Tibial artery (tissue), 4 donors: ENCODE measurements around the gene SLC38A10.
A peak's percentile ranks its signal among the peaks of the same experiment; 100 is the strongest.

Source experiments
- DNase-seq, 2 donors: peaks; one replicate each; pipeline ENCODE4 v3.0.0-alpha.2; 2019
- H3K27ac ChIP-seq, 2 donors: fragments of 200-600 bp; sonication (generic) in 1 of 2; 1 replicate in 1 of 2; 2 replicates in 1 of 2; pipeline ENCODE4 v1.5.1; 2018 to 2019; ENCODE audit warnings: mild to moderate bottlenecking in 1 of 2
- H3K27me3 ChIP-seq, 2 donors: fragments of 200-600 bp; sonication (generic) in 1 of 2; one replicate each; pipeline versions ENCODE4 v1.5.1 to v1.6.0; 2016 to 2019
- H3K36me3 ChIP-seq, 3 donors: fragments of 200-600 bp; sonication (generic) in 2 of 3; one replicate each; pipeline ENCODE4 v1.5.1; 2016 to 2019; ENCODE audit warnings: mild to moderate bottlenecking in 2 of 3
- H3K4me1 ChIP-seq, 4 donors: fragments of 200-600 bp; sonication (generic) in 2 of 4; 1 replicate in 3 of 4; 2 replicates in 1 of 4; pipeline ENCODE4 v1.5.1; 2016 to 2019
- H3K4me3 ChIP-seq, 2 donors: fragments of 200-600 bp; sonication (generic) in 1 of 2; 1 replicate in 1 of 2; 2 replicates in 1 of 2; pipeline ENCODE4 v1.5.1; 2018 to 2019; ENCODE audit warnings: mild to moderate bottlenecking in 2 of 2
- H3K9me3 ChIP-seq, 3 donors: fragments of 200-600 bp; sonication (generic) in 1 of 3; one replicate each; pipeline ENCODE4 v1.5.1; 2016 to 2019
- CTCF ChIP-seq, 2 experiments: fragments of 200-600 bp in 1 of 2; fragments of 450-650 bp in 1 of 2; IDR thresholded peaks; one replicate each; pipeline ENCODE4 v1.5.1; 2017 to 2019; ENCODE audit warnings: antibody characterized with exemption in 2 of 2, mild to moderate bottlenecking in 1 of 2, moderate library complexity in 1 of 2
- intact Hi-C: fragments of 100-400 bp; cut with DNase I; formaldehyde crosslinking; loops from one replicate; pipeline ENCODE4 v1.15.0; 2023; ENCODE audit warnings: low total_unique reads

The SLC38A10 gene

GRCh38 chr17:81222906-81223761 is 72.0 kb downstream of the SLC38A10 start, which contains the start of gene CEP131:
Gene CEP131, minus strand, starts transcription at chr17:81222965. Its CDS starts 2,909 bp downstream, at chr17:81220056.
- Histone ChIP-seq H3K27ac (peak within 1 kb of the TSS; percentile 55 to 65), H3K9me3 (no peaks in the 10 kb centered on the region), H3K36me3 (peaks cover 0 to 17% (median 0%) of the 10 kb centered on the region in 3 donors), H3K4me1 (peaks cover 6 to 21% (median 21%) of the 10 kb centered on the region in 4 donors), H3K27me3 (no peaks in the 10 kb centered on the region), H3K4me3 (peak within 1 kb of the TSS; percentile 64 to 86)
- TF ChIP-seq CTCF (IDR thresholded peaks at IDR 0.05): no peak
- peak; percentile 98 to 99 for DNase-seq
- intact Hi-C loops: loop anchor here (2.0 kb wide), 1 partner anchor 16 kb away; the partner anchor contains the start of genes NDUFAF8 and TEPSIN

- H3K9me3 ChIP-seq: no peaks in the 10 kb centered on the region
- peak overlapping the region; percentile 64 to 86 for H3K4me3 ChIP-seq
- H3K36me3 ChIP-seq: peaks cover 0 to 22% (median 0%) of the 10 kb centered on the region in 3 donors
- no peaks in the 10 kb centered on the region for H3K27me3 ChIP-seq
- TF ChIP-seq CTCF (IDR thresholded peaks at IDR 0.05): no peak
- no peak for DNase-seq
- H3K27ac ChIP-seq: peak overlapping the region; percentile 40 to 56
- intact Hi-C loops: loop anchor here (2.0 kb wide), 1 partner anchor 16 kb away; the partner anchor contains the start of genes NDUFAF8 and TEPSIN
- peaks cover 6 to 21% (median 21%) of the 10 kb centered on the region in 4 donors for H3K4me1 ChIP-seq
These were observed 72.5 kb downstream of the SLC38A10 start for GRCh38 chr17:81222620-81222905.

GRCh38 chr17:81221842-81222619 is 73.1 kb downstream of the SLC38A10 start:
- Histone ChIP-seq H3K27ac (peak overlapping the region; percentile 40 to 56), H3K27me3 (no peaks in the 10 kb centered on the region), H3K9me3 (no peaks in the 10 kb centered on the region), H3K36me3 (peaks cover 0 to 27% (median 0%) of the 10 kb centered on the region in 3 donors), H3K4me1 (peaks cover 6 to 21% (median 21%) of the 10 kb centered on the region in 4 donors), H3K4me3 (peak overlapping the region; percentile 64 to 86)
- intact Hi-C loops: loop anchor here (2.0 kb wide), 1 partner anchor 17 kb away; the partner anchor contains the start of genes NDUFAF8 and TEPSIN
- DNase-seq: no peak
- no peak for TF ChIP-seq CTCF (IDR thresholded peaks at IDR 0.05)

GRCh38 chr17:81221371-81221841 is 73.7 kb downstream of the SLC38A10 start:
- Histone ChIP-seq H3K4me3 (no peak overlapping the region), H3K4me1 (peaks cover 6 to 21% (median 21%) of the 10 kb centered on the region in 4 donors), H3K27me3 (no peaks in the 10 kb centered on the region), H3K9me3 (no peaks in the 10 kb centered on the region), H3K27ac (no peak overlapping the region), H3K36me3 (peaks cover 0 to 31% (median 0%) of the 10 kb centered on the region in 3 donors)
- DNase-seq: no peak
- intact Hi-C loops: no loop called here
- no peak for TF ChIP-seq CTCF (IDR thresholded peaks at IDR 0.05)

GRCh38 chr17:81219476-81220180 is 75.5 kb downstream of the SLC38A10 start:
- H3K27me3 ChIP-seq: no peaks in the 10 kb centered on the region
- no peak for DNase-seq
- H3K9me3 ChIP-seq: no peaks in the 10 kb centered on the region
- H3K36me3 ChIP-seq: peaks cover 0 to 31% (median 0%) of the 10 kb centered on the region in 3 donors
- TF ChIP-seq CTCF (IDR thresholded peaks at IDR 0.05): no peak
- H3K4me3 ChIP-seq: no peak overlapping the region
- H3K4me1 ChIP-seq: peaks cover 6 to 21% (median 21%) of the 10 kb centered on the region in 4 donors
- intact Hi-C loops: no loop called here
- H3K27ac ChIP-seq: no peak overlapping the region
